IPS-18c (cell line): Measurements from ENCODE around the gene NFKBIZ.
"Not testable (repeated sequence)": the region's sequence is repeated elsewhere in the genome, so short reads cannot be mapped to it uniquely, and the experiment has no call there.

Experiments used
- H3K4me3 ChIP-seq: 2 replicates; pipeline ENCODE4 v1.7.0; 2013; ENCODE audit warnings: low read depth, mild to moderate bottlenecking, low read length, moderate library complexity; ENCODE audit not compliant: insufficient read depth
- H3K9me3 ChIP-seq: one replicate; pipeline ENCODE4 v1.6.1; 2013; ENCODE audit warnings: mild to moderate bottlenecking, low read length, moderate library complexity; ENCODE audit not compliant: control insufficient read depth, insufficient read depth

The NFKBIZ gene

DNA sequence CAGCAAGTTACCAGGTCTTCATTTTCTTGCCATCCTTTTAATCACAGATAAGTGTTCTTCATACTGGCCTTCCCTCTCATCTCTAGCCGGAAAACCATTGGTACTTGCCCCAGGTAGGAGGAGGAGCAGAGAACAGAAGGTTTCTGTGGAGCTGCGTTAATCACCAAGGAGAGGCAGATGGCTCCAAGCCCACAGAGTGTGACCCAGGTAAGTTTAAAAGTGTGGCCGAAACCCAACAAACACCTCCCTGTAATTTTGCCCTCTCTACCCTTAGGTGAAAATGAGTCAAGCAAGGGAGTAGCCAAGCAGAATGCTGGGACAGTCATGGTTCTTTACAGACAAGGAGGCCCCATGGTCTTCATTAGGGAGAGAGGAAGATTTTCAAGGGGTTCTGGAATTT is 37.3 kb downstream of the NFKBIZ start:
- Histone ChIP-seq H3K4me3 (no peak overlapping the region), H3K9me3 (no peaks in the 10 kb centered on the region)

DNA sequence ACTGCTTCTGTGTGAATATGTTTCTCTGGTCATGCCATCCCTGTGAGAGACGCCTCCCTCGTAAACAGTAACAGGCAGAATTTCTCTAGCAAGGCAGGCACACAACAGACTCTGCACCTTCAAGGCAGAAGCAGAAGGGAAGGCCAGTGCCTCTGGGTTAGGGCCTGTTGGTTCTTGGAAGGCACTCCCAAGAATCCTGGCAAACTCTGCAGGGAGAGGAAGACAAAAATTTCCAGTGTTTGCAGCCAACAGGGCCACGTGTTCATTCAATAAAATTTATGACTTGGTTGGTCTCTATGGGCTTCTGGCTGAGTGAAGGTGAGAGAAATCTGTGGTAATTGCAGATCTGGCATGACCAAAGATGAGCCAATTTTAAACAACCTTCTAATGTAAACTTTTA is 39.3 kb downstream of the NFKBIZ start:
- Histone ChIP-seq H3K9me3 (no peaks in the 10 kb centered on the region), H3K4me3 (no peak overlapping the region)

DNA sequence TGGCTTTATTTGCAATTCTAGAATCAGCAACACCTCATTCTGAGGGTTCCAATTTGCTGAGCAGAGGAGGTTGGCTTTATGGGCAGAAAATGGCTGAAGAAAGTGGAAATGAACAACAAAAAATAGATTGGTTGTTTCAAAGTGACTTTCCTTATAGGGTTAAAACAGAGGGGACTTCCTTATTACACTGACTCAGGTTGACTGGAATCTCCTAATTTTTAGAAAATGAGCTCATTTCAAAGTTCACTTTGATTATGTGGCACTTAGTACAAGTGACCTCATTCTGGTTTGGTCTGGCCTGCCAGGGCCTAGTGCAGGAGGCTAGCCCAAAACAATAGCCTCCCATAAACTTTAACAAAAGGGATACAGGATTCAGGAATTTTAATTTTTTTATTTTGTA is 41.4 kb downstream of the NFKBIZ start:
- H3K9me3 ChIP-seq: no peaks in the 10 kb centered on the region
- H3K4me3 ChIP-seq: no peak overlapping the region

DNA sequence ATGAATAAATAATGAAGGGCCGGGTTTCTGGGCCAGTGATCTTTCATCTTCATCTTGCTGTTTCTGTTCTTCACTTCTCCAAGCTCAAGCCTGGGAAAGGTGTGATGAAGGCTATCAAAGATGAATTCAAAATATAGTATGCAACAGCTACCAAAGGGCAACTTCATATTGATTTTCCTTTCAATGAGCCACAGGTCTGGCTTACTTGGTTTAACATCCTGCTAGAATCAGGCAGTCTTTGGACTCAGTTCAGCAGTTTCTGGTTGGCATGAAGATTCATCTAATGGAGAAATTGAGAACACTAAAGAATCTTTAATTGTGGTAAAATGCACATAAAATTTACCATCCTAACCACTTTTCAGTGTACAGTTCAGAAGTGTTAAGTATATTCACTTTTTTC is 43.3 kb downstream of the NFKBIZ start:
- Histone ChIP-seq H3K4me3 (no peak overlapping the region), H3K9me3 (no peaks in the 10 kb centered on the region)

DNA sequence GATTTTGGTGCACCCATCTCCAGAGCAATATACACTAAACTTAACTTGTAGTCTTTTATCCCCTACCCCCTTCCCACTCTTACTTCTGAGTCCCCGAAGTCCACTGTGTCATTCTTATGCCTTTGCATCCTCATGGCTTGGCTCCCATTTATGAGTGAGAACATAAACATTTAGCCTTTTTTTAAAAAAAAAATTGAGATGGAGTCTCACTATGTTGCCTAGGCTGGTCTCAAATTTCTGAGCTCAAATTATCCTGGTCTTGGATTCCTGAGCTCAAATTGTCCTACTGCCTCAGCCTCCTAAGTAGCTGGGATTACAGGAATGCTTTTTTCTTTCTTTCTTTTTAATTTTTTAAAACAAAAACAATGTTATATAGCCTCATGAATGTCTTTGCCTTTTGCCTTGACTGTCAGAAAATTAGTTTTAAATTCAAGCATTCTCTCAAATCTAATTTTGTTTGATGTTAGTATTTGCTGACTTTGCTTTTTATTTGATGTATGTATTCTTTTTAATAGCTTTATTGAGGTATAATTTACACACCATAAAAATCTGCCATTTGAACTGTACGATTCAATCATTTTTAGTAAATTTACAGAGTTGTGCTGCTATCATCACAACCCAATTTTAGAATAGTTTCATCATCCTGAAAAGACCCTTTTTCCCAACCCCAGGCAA is 46.9 kb downstream of the NFKBIZ start:
- Histone ChIP-seq H3K4me3 (no peak overlapping the region), H3K9me3 (no peaks in the 10 kb centered on the region)

DNA sequence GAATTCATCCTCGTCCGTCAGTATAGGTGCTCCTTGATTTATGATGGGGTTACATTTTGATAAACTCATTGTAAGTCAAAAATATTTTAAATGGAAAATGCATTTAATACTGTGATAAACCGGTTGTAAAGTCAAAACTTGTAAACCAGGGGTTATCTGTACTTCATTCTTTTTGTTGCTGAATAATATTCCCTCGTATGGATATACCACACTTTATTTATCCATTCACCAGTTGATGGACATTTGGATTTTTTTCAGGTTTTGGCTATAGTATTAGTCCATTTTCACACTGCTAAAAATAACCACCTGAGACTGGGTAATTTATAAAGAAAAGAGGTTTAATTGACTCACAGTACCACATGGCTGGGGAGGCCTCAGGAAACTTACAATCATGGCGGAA is 47.7 kb downstream of the NFKBIZ start:
- no peak overlapping the region for H3K4me3 ChIP-seq
- H3K9me3 ChIP-seq: no peaks in the 10 kb centered on the region

DNA sequence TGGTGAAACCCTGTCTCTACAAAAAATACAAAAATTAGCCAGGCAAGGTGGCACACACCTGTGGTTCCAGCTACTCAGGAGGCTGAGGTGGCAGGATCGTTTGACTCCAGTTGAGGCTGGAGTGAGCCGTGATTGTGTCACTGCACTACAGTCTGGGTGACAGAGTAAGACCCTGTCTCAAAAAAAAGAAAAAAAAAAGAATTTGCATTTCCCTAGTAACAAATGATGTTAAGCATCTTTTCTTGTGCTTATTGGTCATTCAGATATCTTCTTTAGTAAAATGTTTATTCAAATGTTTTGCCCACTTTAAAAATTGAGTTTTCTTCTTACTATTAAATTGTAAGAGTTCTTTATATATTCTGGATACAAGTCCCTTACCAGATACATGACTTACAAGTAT is 48.7 kb downstream of the NFKBIZ start:
- no peak overlapping the region for H3K4me3 ChIP-seq
- no peaks in the 10 kb centered on the region for H3K9me3 ChIP-seq

DNA sequence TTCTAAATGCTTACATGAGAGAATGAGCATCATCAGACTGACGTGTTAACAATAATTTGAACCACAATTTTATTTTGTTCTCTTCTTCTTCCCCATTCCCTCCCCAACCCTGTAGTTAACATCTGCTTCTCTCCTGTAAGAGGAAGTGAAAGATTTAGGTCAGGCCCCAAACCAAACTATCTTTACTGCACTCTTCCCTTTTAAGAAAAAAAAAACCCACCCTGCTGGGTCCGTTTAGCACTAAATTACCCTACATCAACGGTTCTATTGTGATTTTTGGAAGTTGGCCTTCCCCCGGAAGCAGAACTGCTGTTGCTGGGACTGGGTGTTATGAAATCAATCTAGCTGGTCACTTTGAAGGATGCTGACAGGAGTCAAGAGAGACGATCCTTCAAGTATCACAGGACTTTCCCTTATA is 49.4 kb downstream of the NFKBIZ start:
- Histone ChIP-seq H3K9me3 (no peaks in the 10 kb centered on the region), H3K4me3 (no peak overlapping the region)

DNA sequence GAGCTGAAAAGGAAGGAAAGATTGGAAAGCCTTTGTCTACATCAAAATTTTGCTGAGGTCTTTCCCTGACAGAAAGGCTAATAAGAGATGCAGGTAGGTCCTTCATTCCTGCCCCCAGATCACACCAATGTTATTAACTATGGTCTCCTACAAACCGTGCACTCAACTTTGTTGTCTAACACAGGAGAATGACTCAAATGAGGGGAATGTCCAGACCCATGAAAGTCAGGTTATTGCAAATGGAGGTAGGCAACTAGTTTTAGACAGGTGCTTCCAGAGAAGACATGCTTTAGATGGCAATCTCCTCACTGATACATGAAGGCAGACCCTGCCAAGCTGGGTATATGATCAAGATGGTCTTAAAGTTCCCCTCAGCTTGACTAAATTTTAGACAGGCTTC is 51.0 kb downstream of the NFKBIZ start:
- Histone ChIP-seq H3K9me3 (no peaks in the 10 kb centered on the region), H3K4me3 (no peak overlapping the region)

DNA sequence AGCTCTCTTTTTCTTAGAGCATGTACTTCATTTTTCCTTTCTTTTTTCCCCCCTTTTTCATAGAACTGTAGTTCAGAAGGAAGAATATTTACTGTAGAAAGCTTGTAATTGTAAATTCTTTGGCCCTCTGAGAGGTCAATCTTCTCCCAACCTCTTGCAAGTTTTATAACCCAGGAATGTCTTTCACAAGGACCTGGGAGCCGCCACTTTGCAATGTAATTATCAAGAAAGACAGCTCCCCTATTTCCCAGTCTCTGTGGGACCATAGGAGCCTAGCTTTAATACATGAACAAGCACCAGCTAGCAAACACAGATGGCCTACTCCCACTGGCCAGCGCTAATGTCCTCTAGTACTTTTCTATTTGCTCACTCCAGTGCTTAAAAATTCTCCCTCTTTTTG is 51.4 kb downstream of the NFKBIZ start:
- no peaks in the 10 kb centered on the region for H3K9me3 ChIP-seq
- no peak overlapping the region for H3K4me3 ChIP-seq

DNA sequence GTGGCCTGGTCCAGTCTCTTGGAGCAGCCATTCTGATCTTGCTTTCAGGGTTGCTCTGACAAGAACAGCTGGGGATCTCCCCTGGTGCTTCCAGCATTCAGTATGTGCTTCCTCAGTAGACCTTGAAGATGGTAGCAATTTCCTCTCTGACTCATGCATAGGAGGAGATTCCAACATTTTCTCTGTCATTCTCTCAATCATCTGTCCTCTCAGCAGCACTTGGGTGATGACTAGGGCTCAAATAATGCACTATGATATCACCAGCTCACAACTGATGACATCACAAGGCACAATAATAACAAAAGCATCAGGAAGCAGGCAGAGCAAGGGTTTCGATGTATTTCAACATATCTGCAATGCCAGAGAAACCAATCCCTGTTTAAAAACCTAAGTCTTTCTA is 52.7 kb downstream of the NFKBIZ start:
- Histone ChIP-seq H3K4me3 (no peak overlapping the region), H3K9me3 (no peaks in the 10 kb centered on the region)

DNA sequence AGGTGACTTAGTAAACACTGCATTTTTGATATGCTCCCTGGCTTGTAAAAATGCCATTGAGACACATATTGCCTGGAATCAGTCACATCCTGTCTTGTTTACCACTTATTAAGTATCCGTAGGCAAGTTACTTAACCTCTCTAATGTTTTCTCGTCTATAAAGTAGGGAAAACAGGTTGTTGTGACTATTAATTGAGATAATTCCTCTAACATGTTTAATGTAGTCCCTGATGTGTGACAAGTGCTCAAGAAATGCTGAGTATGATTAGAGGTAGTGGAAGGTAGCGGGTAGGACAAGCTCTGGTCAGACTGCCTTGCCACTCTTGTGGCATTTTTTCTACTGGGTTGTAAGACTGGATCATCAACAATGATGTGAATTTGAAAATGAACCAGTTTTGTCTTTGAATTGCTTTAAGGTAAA is 54.1 kb downstream of the NFKBIZ start:
- Histone ChIP-seq H3K4me3 (no peak overlapping the region), H3K9me3 (no peaks in the 10 kb centered on the region)

DNA sequence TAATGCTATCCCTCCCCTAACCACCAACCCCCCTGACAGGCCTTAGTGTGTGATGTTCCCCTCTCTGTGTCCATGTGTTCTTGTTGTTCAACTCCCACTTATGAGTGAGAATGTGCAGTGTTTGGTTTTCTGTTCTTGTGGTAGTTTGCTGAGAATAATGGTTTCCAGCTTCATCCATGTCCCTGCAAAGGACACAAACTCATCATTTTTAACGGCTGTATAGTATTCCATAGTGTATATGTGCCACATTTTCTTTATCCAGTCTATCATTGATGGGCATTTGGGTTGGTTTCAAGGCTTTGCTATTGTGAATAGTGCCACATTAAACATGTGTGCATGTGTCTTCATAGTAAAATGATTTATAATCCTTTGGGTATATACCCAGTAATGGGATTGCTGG is 56.3 kb downstream of the NFKBIZ start:
- H3K9me3 ChIP-seq, H3K4me3 ChIP-seq: not testable (repeated sequence)
